ENCODE results near the gene SC5D.

GRCh38 chr11:121340032-121340580 is 47.5 kb downstream of the SC5D start:
- TF ChIP-seq POLR2AphosphoS5 (IDR thresholded peaks at IDR 0.05), result no peak
- no peak for TF ChIP-seq EP300 (IDR thresholded peaks at IDR 0.05)
